Measurements from ENCODE around the gene RHOC. TPM values are rescaled to one million over a fixed set of nuclear protein-coding genes. Genes with fewer than 3 reads are reported as not detected.

RHOC gene
- total RNA-seq: 741 and 1,062 TPM in 2 replicates

GRCh38 chr1:112706505-112707220 is at the start of gene RHOC:
TSS of gene RHOC (minus strand) at chr1:112707127. CDS start at chr1:112703799, 3,328 bp downstream.

GRCh38 chr1:112715264-112716053 is 8.5 kb upstream of the RHOC start, which contains the start of gene PPM1J:
TSS of gene PPM1J (minus strand) at chr1:112715332. CDS start at chr1:112715301, 31 bp downstream.

GRCh38 chr1:112674440-112674985 is 32.4 kb downstream of the RHOC start, which contains the start of gene MOV10:
TSS of gene MOV10 (plus strand) at chr1:112674659. CDS start at chr1:112674913, 254 bp downstream.

Other genes with a start within 250 kb of the RHOC start
- gene WNT2B, start 198.2 kb downstream of the RHOC start, total RNA-seq: 1.3 and 1.4 TPM in 2 replicates
- gene ST7L, start 88.0 kb downstream of the RHOC start, total RNA-seq: 14.0 and 16.9 TPM in 2 replicates
- gene CAPZA1, start 87.3 kb downstream of the RHOC start, total RNA-seq: 277 and 321 TPM in 2 replicates
- 26.3 and 42.6 TPM in 2 replicates for gene MOV10, start 32.5 kb downstream of the RHOC start, total RNA-seq
- gene PPM1J, start 8.2 kb upstream of the RHOC start, total RNA-seq: 0.61 and 1.3 TPM in 2 replicates
- gene SLC16A1, start 249.1 kb upstream of the RHOC start, total RNA-seq: 155 and 255 TPM in 2 replicates

Measured in epithelial cell of umbilical artery (primary cell).